A673 (cell line): ENCODE results near the gene AP1M1. TPM values are rescaled to one million over a fixed set of nuclear protein-coding genes. Genes with fewer than 3 reads are reported as not detected.

Experiments used
- BruUV-seq: library from RNA; stranded (reverse); fragments of 400-500 nt; replicated peaks from 2 replicates; lab custom pipeline; 2021; lab: Mats Ljungman, UMichigan
- CTCF ChIA-PET: fragments of 300-600 bp; sonication (Branson Sonifier 250); formaldehyde crosslinking; loops from one replicate; lab custom pipeline; 2022; ENCODE audit warnings: antibody characterized with exemption; lab: Charles Lee
- POLR2A ChIA-PET: fragments of 300-600 bp; sonication (Branson Sonifier 250); formaldehyde crosslinking; loops from one replicate; lab custom pipeline; 2022; ENCODE audit warnings: antibody characterized with exemption; ENCODE audit not compliant: low non-redundant PET; lab: Charles Lee
- DNase-seq: peaks from one replicate; pipeline ENCODE4 v3.0.0-alpha.2; 2015; ENCODE audit warnings: low spot score
- H3K27ac ChIP-seq: fragments of 200-600 bp; sonication (generic); 2 replicates; pipeline ENCODE4 v1.5.1; 2016; ENCODE audit warnings: mixed run types, low read depth, mild to moderate bottlenecking, mixed read lengths, antibody characterized with exemption, low read length; ENCODE audit not compliant: poor library complexity, severe bottlenecking
- H3K27me3 ChIP-seq: fragments of 200-600 bp; sonication (generic); replicated peaks from 2 replicates; pipeline ENCODE4 v1.6.1; 2017; ENCODE audit warnings: mixed run types, low read depth, mild to moderate bottlenecking, mixed read lengths, antibody characterized with exemption, low read length; ENCODE audit not compliant: insufficient read depth, poor library complexity
- H3K36me3 ChIP-seq: fragments of 200-600 bp; sonication (generic); 2 replicates; pipeline ENCODE4 v1.6.1; 2016; ENCODE audit warnings: mixed run types, mild to moderate bottlenecking, mixed read lengths, antibody characterized with exemption, low read length; ENCODE audit not compliant: insufficient read depth, poor library complexity, severe bottlenecking
- H3K4me1 ChIP-seq: fragments of 200-600 bp; sonication (generic); 2 replicates; pipeline ENCODE4 v1.6.1; 2017; ENCODE audit warnings: mixed run types, mild to moderate bottlenecking, mixed read lengths, antibody characterized with exemption, low read length; ENCODE audit not compliant: insufficient read depth, poor library complexity, severe bottlenecking
- H3K4me3 ChIP-seq: fragments of 200-600 bp; sonication (generic); 2 replicates; pipeline ENCODE4 v1.5.1; 2016; ENCODE audit warnings: low read depth, mixed run types, mild to moderate bottlenecking, mixed read lengths, low read length; ENCODE audit not compliant: poor library complexity, severe bottlenecking
- H3K9me3 ChIP-seq: fragments of 200-600 bp; sonication (generic); 2 replicates; pipeline ENCODE4 v1.6.1; 2016; ENCODE audit warnings: mixed run types, low read depth, mild to moderate bottlenecking, mixed read lengths, antibody characterized with exemption, low read length; ENCODE audit not compliant: poor library complexity, severe bottlenecking
- EZH2 ChIP-seq: fragments of 200-600 bp; sonication (generic); IDR thresholded peaks from 2 replicates; pipeline ENCODE4 v1.6.1; 2017; ENCODE audit warnings: borderline replicate concordance, low read depth, mild to moderate bottlenecking, mixed read lengths, antibody characterized with exemption, low read length; ENCODE audit not compliant: poor library complexity, severe bottlenecking
- intact Hi-C: fragments of 100-400 bp; cut with micrococcal nuclease; formaldehyde crosslinking; loops from one replicate; pipeline ENCODE4 v1.10.0; 2022; ENCODE audit not compliant: unreplicated experiment
- total RNA-seq: library from RNA; stranded (reverse); gene quantifications from 2 replicates; pipeline ENCODE4 v1.2.3, GENCODE V29; 2021
- TF ChIP-seq, protein P1 (sequence below): fragments of 300-800, 200-600 bp; sonication (generic); conservative IDR thresholded peaks from 2 replicates; pipeline ENCODE4 v1.5.1; 2017; ENCODE audit warnings: low read depth, mild to moderate bottlenecking, antibody characterized with exemption, low read length, moderate library complexity, mixed read lengths

The AP1M1 gene
- total RNA-seq, 1 experiment from 2014 or later: 105 TPM

DNA sequence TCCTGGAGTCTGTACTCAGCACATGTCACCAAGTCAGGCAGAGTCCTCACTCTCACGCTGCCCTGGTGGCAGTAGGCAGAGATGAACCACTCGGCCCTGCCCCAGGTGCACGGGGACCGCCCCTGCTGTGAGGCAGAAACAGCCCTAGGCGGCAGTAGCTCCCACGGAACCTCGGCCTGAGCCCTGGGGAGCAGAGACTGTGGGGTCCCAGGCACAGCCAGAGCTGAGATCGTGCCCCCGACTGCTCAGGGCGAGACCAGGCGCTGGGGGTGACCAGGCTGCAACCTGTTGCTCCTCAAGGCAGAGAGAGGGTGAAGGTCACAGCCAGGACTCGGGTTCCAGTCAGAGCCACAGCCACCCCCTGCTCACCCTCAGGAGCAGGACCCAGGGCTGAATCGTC is 34.9 kb downstream of the AP1M1 start:
- Histone ChIP-seq H3K27ac (no peak overlapping the region), H3K4me1 (no peaks in the 10 kb centered on the region), H3K27me3 (no peaks in the 10 kb centered on the region), H3K36me3 (peaks cover 15% of the 10 kb centered on the region), H3K4me3 (no peak overlapping the region), H3K9me3 (no peaks in the 10 kb centered on the region)
- POLR2A ChIA-PET: no interaction called here
- BruUV-seq: no TSS peak
- no peak for DNase-seq
- CTCF ChIA-PET: no interaction called here
- TF ChIP-seq, protein P1, sequence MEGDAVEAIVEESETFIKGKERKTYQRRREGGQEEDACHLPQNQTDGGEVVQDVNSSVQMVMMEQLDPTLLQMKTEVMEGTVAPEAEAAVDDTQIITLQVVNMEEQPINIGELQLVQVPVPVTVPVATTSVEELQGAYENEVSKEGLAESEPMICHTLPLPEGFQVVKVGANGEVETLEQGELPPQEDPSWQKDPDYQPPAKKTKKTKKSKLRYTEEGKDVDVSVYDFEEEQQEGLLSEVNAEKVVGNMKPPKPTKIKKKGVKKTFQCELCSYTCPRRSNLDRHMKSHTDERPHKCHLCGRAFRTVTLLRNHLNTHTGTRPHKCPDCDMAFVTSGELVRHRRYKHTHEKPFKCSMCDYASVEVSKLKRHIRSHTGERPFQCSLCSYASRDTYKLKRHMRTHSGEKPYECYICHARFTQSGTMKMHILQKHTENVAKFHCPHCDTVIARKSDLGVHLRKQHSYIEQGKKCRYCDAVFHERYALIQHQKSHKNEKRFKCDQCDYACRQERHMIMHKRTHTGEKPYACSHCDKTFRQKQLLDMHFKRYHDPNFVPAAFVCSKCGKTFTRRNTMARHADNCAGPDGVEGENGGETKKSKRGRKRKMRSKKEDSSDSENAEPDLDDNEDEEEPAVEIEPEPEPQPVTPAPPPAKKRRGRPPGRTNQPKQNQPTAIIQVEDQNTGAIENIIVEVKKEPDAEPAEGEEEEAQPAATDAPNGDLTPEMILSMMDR: no peak
- TF ChIP-seq EZH2: no peak
- intact Hi-C loops: no loop called here

- no peak for DNase-seq
- no peak overlapping the region for H3K27ac ChIP-seq
- no peak for TF ChIP-seq EZH2
- TF ChIP-seq, protein P1: no peak
- BruUV-seq: no TSS peak
- H3K4me1 ChIP-seq: no peaks in the 10 kb centered on the region
- intact Hi-C loops: no loop called here
- peaks cover 10% of the 10 kb centered on the region for H3K36me3 ChIP-seq
- CTCF ChIA-PET: no interaction called here
- no peaks in the 10 kb centered on the region for H3K9me3 ChIP-seq
- POLR2A ChIA-PET: no interaction called here
- no peak overlapping the region for H3K4me3 ChIP-seq
- no peaks in the 10 kb centered on the region for H3K27me3 ChIP-seq
Observed at GRCh38 chr19:16233081-16233776, 35.5 kb downstream of the AP1M1 start.

DNA sequence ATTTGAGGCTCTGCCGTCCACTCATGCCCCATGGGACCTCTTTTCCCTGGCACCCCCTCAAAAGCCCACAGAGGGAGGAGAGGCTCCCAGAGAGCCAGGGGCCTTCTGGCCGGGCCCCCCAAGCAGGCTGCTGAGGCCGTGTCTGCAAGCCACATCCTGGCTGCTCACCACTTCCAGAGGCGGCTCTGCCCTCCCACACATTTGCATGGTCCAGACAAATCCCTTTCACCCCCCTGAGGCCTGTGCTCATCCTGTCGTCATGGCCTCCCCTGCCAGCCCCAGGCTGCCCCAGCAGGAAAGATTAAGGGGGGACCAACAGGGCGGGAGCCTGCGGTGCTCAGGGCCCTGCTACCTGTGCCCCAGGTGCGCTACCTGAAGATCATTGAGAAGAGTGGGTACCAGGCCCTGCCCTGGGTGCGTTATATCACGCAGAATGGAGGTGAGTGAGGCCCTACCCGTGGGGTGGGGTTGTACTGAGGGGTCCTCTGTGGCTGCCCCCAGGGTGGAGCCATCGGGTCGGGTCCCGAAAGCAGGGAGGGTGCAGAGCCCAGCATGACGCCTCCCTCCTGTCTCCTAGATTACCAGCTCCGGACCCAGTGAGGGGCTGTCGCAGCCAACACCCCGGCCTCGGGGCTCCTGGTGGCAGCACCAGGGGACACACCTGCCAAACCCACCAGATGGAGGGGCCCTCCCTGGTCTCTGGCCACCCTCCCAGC is 36.3 kb downstream of the AP1M1 start:
- Histone ChIP-seq H3K4me1 (no peaks in the 10 kb centered on the region), H3K9me3 (no peaks in the 10 kb centered on the region), H3K27ac (no peak overlapping the region), H3K27me3 (no peaks in the 10 kb centered on the region), H3K36me3 (peaks cover 6% of the 10 kb centered on the region), H3K4me3 (no peak overlapping the region)
- ChIA-PET CTCF (no interaction called here), POLR2A (no interaction called here)
- intact Hi-C loops: no loop called here
- no peak for TF ChIP-seq EZH2
- TF ChIP-seq, protein P1: no peak
- no TSS peak for BruUV-seq
- no peak for DNase-seq
